CD4-positive, alpha-beta T cell (primary cell): ENCODE measurements around the gene SASH1. TPM values are rescaled to one million over a fixed set of nuclear protein-coding genes. Genes with fewer than 3 reads are reported as not detected.

Source experiments
- ATAC-seq: fragments of 200-7000 bp; cut with Tn5 transposase; one replicate; pipeline ENCODE4 v1.10.0; 2022; ENCODE audit warnings: mild to moderate bottlenecking; ENCODE audit not compliant: poor library complexity
- CTCF ChIA-PET: fragments of 350-600 bp; sonication (Branson Sonifier 250); formaldehyde crosslinking; loops from one replicate; lab custom pipeline; 2021; ENCODE audit warnings: antibody characterized with exemption, inconsistent platforms; lab: Charles Lee
- POLR2A ChIA-PET: fragments of 350-600 bp; sonication (Branson Sonifier 250); formaldehyde crosslinking; loops from one replicate; lab custom pipeline; 2021; ENCODE audit warnings: antibody characterized with exemption, inconsistent platforms; lab: Charles Lee
- DNase-seq, 14 experiments: peaks; one replicate each; pipeline ENCODE4 v3.0.0-alpha.2; 2013 to 2020; ENCODE audit warnings: mixed read lengths in 2 of 14
- H3K27ac ChIP-seq, 2 donors: one replicate each; pipeline versions ENCODE4 v1.5.1 to v1.7.0; 2013; ENCODE audit warnings: low read length in 2 of 2, low read depth in 1 of 2, mild to moderate bottlenecking in 1 of 2
- H3K27me3 ChIP-seq, 2 experiments: 1 replicate in 1 of 2; 2 replicates in 1 of 2; pipeline versions ENCODE4 v1.6.1 to v1.7.0; 2013; ENCODE audit warnings: low read length in 2 of 2, control low read depth in 1 of 2, mild to moderate bottlenecking in 1 of 2, moderate library complexity in 1 of 2; ENCODE audit not compliant: insufficient read depth in 2 of 2, control insufficient read depth in 1 of 2
- H3K36me3 ChIP-seq: one replicate; pipeline ENCODE4 v1.6.1; 2013; ENCODE audit warnings: low read length, control low read depth; ENCODE audit not compliant: insufficient read depth
- H3K4me1 ChIP-seq: one replicate; pipeline ENCODE4 v1.6.1; 2013; ENCODE audit warnings: low read length, control low read depth; ENCODE audit not compliant: insufficient read depth
- H3K4me3 ChIP-seq: one replicate; pipeline ENCODE4 v1.5.1; 2013; ENCODE audit warnings: mild to moderate bottlenecking, low read length, moderate library complexity
- H3K9me3 ChIP-seq, 2 experiments: 1 replicate in 1 of 2; 2 replicates in 1 of 2; pipeline versions ENCODE4 v1.6.1 to v1.7.0; 2013; ENCODE audit warnings: low read length in 2 of 2, mild to moderate bottlenecking in 2 of 2, control low read depth in 1 of 2, moderate library complexity in 1 of 2; ENCODE audit not compliant: control insufficient read depth in 1 of 2, insufficient read depth in 1 of 2
- H3K27ac Mint-ChIP-seq: one replicate; pipeline ENCODE4 v1.8.0; 2020; ENCODE audit warnings: mixed read lengths
- H3K27me3 Mint-ChIP-seq: one replicate; pipeline ENCODE4 v1.8.0; 2021; ENCODE audit warnings: mixed read lengths
- H3K36me3 Mint-ChIP-seq: one replicate; pipeline ENCODE4 v1.8.0; 2021; ENCODE audit warnings: low read depth, mixed read lengths
- H3K4me1 Mint-ChIP-seq: one replicate; pipeline ENCODE4 v1.8.0; 2021; ENCODE audit warnings: low read depth, mixed read lengths
- H3K4me3 Mint-ChIP-seq: one replicate; pipeline ENCODE4 v1.8.0; 2020; ENCODE audit warnings: mild to moderate bottlenecking, mixed read lengths
- H3K9me3 Mint-ChIP-seq: one replicate; pipeline ENCODE4 v1.8.0; 2020; ENCODE audit warnings: mixed read lengths
- CTCF ChIP-seq: fragments of 200-600 bp; IDR thresholded peaks from one replicate; pipeline ENCODE4 v1.8.0; 2022; ENCODE audit warnings: antibody characterized with exemption, mild to moderate bottlenecking
- intact Hi-C, 2 experiments: fragments of 100-400 bp; cut with DNase I in 1 of 2; cut with micrococcal nuclease in 1 of 2; formaldehyde crosslinking; loops; one replicate each; pipeline versions ENCODE4 v1.15.1 to v1.9.0; 2023 to 2025; cut with DNase I, micrococcal nuclease
- total RNA-seq, 174 experiments: library from RNA in 2 of 174; stranded (reverse) in 2 of 174; gene quantifications; one replicate each; pipeline ENCODE4 v1.2.3 and lab custom pipeline; 2021 to 2026

SASH1 gene
- total RNA-seq, 2 experiments from 2014 or later = 0.58 to 0.75 TPM

- no peak overlapping the region for H3K27ac ChIP-seq
- Mint-ChIP-seq H3K36me3 (no peaks in the 10 kb centered on the region), H3K4me1 (no peaks in the 10 kb centered on the region), H3K27me3 (no peaks in the 10 kb centered on the region), H3K4me3 (no peak overlapping the region), H3K27ac (no peak overlapping the region), H3K9me3 (no peaks in the 10 kb centered on the region)
- no peak for TF ChIP-seq CTCF
- no peak overlapping the region for H3K4me3 ChIP-seq
- H3K9me3 ChIP-seq = no peaks in the 10 kb centered on the region
- ChIA-PET POLR2A (no interaction called here), CTCF (no interaction called here)
- H3K27me3 ChIP-seq = peaks cover 0 to 1% of the 10 kb centered on the region in 2 experiments
- DNase-seq (no peak), ATAC-seq (no peak)
- no peaks in the 10 kb centered on the region for H3K36me3 ChIP-seq
- intact Hi-C loops = no loop called here
- H3K4me1 ChIP-seq = no peaks in the 10 kb centered on the region
Measured at GRCh38 chr6:148317739-148318138, 24.9 kb upstream of the SASH1 start.

- peaks cover 29% of the 10 kb centered on the region for H3K27me3 Mint-ChIP-seq
- DNase-seq = no peak
- H3K9me3 Mint-ChIP-seq = peaks cover 3% of the 10 kb centered on the region
Measured at GRCh38 chr6:148322704-148323103, 19.9 kb upstream of the SASH1 start.

GRCh38 chr6:148323344-148323743 lies 19.3 kb upstream of the SASH1 start:
- H3K9me3 Mint-ChIP-seq = peaks cover 3% of the 10 kb centered on the region
- no peaks in the 10 kb centered on the region for H3K36me3 ChIP-seq
- H3K27ac ChIP-seq = no peak overlapping the region
- no peak for TF ChIP-seq CTCF
- H3K4me1 Mint-ChIP-seq = no peaks in the 10 kb centered on the region
- H3K4me3 ChIP-seq = no peak overlapping the region
- peaks cover 29% of the 10 kb centered on the region for H3K27me3 Mint-ChIP-seq
- no peak overlapping the region for H3K4me3 Mint-ChIP-seq
- no peak for ATAC-seq
- ChIA-PET POLR2A (interaction anchor here (0.7 kb wide), 1 partner anchor 1831 kb away, joined by 3 read pairs; no protein-coding TSS in a partner anchor), CTCF (no interaction called here)
- peaks cover 0 to 6% of the 10 kb centered on the region in 2 experiments for H3K27me3 ChIP-seq
- no peaks in the 10 kb centered on the region for H3K4me1 ChIP-seq
- H3K27ac Mint-ChIP-seq = no peak overlapping the region
- H3K9me3 ChIP-seq = no peaks in the 10 kb centered on the region
- H3K36me3 Mint-ChIP-seq = no peaks in the 10 kb centered on the region
- intact Hi-C loops = no loop called here
- DNase-seq = no peak

More at GRCh38 chr6:148322704-148323103, 19.9 kb upstream of the SASH1 start:
- Histone ChIP-seq H3K4me1 (no peaks in the 10 kb centered on the region), H3K4me3 (no peak overlapping the region), H3K9me3 (no peaks in the 10 kb centered on the region), H3K27ac (no peak overlapping the region), H3K27me3 (peaks cover 0 to 6% of the 10 kb centered on the region in 2 experiments), H3K36me3 (no peaks in the 10 kb centered on the region)
- ChIA-PET CTCF (no interaction called here), POLR2A (interaction anchor here (0.7 kb wide), 1 partner anchor 1831 kb away, joined by 3 read pairs; no protein-coding TSS in a partner anchor)
- no peaks in the 10 kb centered on the region for H3K4me1 Mint-ChIP-seq
- no peak overlapping the region for H3K27ac Mint-ChIP-seq
- no peak overlapping the region for H3K4me3 Mint-ChIP-seq
- intact Hi-C loops = no loop called here
- H3K36me3 Mint-ChIP-seq = no peaks in the 10 kb centered on the region
- no peak for ATAC-seq
- no peak for TF ChIP-seq CTCF
